ENCODE measurements around the gene CLEC16A. TPM values are rescaled to one million over a fixed set of nuclear protein-coding genes. Genes with fewer than 3 reads are reported as not detected.

CLEC16A gene
- total and polyA plus RNA-seq, 9 of the 15 experiments (the other 6 are each of a cell fraction or from before 2014, with no cell fraction given), result 1.00 to 22.3 (median 10.0) TPM

DNA sequence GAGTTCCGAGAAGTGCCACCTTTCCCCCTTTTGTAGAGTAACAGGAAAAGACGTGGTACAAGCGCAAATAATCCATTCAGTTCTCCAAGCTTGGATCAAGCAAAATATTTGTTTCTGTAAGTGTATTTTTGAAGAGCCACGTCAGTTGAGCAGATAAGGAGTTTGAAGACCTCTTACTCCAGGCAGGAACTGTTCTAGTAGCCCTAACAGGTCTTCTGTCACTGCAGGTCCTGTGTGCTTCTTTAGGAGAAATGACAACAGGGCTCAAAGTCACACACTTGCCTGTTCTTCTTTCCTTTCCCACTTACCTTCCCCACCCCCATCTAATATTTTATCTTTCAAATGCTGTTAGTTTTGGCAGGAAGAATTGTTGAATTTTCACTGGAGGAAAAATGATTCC is 93.9 kb downstream of the CLEC16A start:
- ATAC-seq (no peak), DNase-seq (ENCODE audit: extremely low read depth in 1 of 4, low spot score in 3 of 4) (no peak), FAIRE-seq (no peak)
- peaks cover 43% of the 10 kb centered on the region; the same call in 2 of the 3 replicates for H3K36me3 ChIP-seq (ENCODE audit: control insufficient read depth, insufficient read depth, low read length)
- H3K4me1 ChIP-seq (replicated peaks in 1 of 2; ENCODE audit: control insufficient read depth in 2 of 2, insufficient read depth in 2 of 2, low read length in 2 of 2), result peaks cover 3% of the 10 kb centered on the region in 2 experiments
- in situ Hi-C loops (cut with MboI), result no loop called here
- no peak overlapping the region for H2AFZ ChIP-seq (ENCODE audit: low read depth, low read length)
- H4K20me1 ChIP-seq (replicated peaks; ENCODE audit: control insufficient read depth, insufficient read depth, low read length), result no peaks in the 10 kb centered on the region; the same call in 1 of the 2 replicates
- H3K27ac ChIP-seq (ENCODE audit: extremely low read depth, low read depth, low read length), result no peak overlapping the region
- H3K27me3 ChIP-seq (ENCODE audit: control insufficient read depth in 2 of 2, insufficient read depth in 2 of 2, low read length in 2 of 2), result no peaks in the 10 kb centered on the region
- TF ChIP-seq, protein P1, sequence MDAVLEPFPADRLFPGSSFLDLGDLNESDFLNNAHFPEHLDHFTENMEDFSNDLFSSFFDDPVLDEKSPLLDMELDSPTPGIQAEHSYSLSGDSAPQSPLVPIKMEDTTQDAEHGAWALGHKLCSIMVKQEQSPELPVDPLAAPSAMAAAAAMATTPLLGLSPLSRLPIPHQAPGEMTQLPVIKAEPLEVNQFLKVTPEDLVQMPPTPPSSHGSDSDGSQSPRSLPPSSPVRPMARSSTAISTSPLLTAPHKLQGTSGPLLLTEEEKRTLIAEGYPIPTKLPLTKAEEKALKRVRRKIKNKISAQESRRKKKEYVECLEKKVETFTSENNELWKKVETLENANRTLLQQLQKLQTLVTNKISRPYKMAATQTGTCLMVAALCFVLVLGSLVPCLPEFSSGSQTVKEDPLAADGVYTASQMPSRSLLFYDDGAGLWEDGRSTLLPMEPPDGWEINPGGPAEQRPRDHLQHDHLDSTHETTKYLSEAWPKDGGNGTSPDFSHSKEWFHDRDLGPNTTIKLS (IDR thresholded peaks at IDR 0.05; ENCODE audit: borderline replicate concordance, low read depth), result no peak
- TF ChIP-seq TCF3 (CRISPR knock-in tag; IDR thresholded peaks at IDR 0.05), result no peak
- no peak for TF ChIP-seq SMC3 (conservative IDR thresholded peaks at IDR 0.05; ENCODE audit: insufficient read depth, low read depth, low read length)
- TF ChIP-seq SP2 (IDR thresholded peaks at IDR 0.05; ENCODE audit: extremely low read depth, low read depth, low read length, poor library complexity, severe bottlenecking), result no peak
- no peak for TF ChIP-seq RNF2 (IDR thresholded peaks at IDR 0.05)
- no peak for TF ChIP-seq DACH1 (IDR thresholded peaks at IDR 0.05; ENCODE audit: partially characterized antibody)
- no peak overlapping the region for H3K4me2 ChIP-seq (ENCODE audit: insufficient read depth, low read length)
- no peaks in the 10 kb centered on the region for H3K79me2 ChIP-seq (ENCODE audit: control insufficient read depth, insufficient read depth, low read length)
- intact Hi-C loops (cut with micrococcal nuclease), result no loop called here
- no peaks in the 10 kb centered on the region for H3K9me3 ChIP-seq (replicated peaks; ENCODE audit: control insufficient read depth, insufficient read depth, low read depth, low read length)
- CTCF ChIA-PET (ENCODE audit: low intra/inter-chr PET ratio), result no interaction called here
- no TSS peak for BruUV-seq (replicated peaks)
- WGBS (ENCODE audit: insufficient coverage, low coverage, missing lambda C conversion rate), result 77% methylated on average over 4 of the region's 4 CpGs
- no peak overlapping the region for H3K9ac ChIP-seq (ENCODE audit: insufficient read depth in 1 of 2, low read depth in 2 of 2, low read length in 2 of 2)
- no peaks in the 10 kb centered on the region for H3K9me1 ChIP-seq (ENCODE audit: control insufficient read depth, insufficient read depth, low read length)
- no peak overlapping the region for H3K4me3 ChIP-seq
- POLR2A ChIA-PET, result no interaction called here

Data from K562 (cell line).